HTERT RPE-1 (cell line): ENCODE data around the gene L3MBTL4.

Experiments
- in situ Hi-C: fragments of 300-500 bp; cut with MboI; formaldehyde crosslinking; loops from 4 replicates; pipeline ENCODE4 v1.14.3; 2020; ENCODE audit warnings: low sequenced_read_pairs

L3MBTL4 gene

GRCh38 chr18:6255886-6256285 is 158.8 kb downstream of the L3MBTL4 start:
- in situ Hi-C loops = no loop called here

- in situ Hi-C loops = no loop called here
Measured at GRCh38 chr18:6255116-6255705, 159.5 kb downstream of the L3MBTL4 start.

- in situ Hi-C loops = no loop called here
Measured at GRCh38 chr18:6254456-6254855, 160.3 kb downstream of the L3MBTL4 start.

GRCh38 chr18:6251084-6251483 is 163.6 kb downstream of the L3MBTL4 start:
- in situ Hi-C loops = no loop called here

GRCh38 chr18:6249788-6250187 is 164.9 kb downstream of the L3MBTL4 start:
- in situ Hi-C loops = no loop called here

GRCh38 chr18:6249170-6249569 is 165.5 kb downstream of the L3MBTL4 start:
- in situ Hi-C loops = no loop called here

- in situ Hi-C loops = no loop called here
Measured at GRCh38 chr18:6248017-6248416, 166.7 kb downstream of the L3MBTL4 start.

GRCh38 chr18:6242004-6242403 is 172.7 kb downstream of the L3MBTL4 start:
- in situ Hi-C loops = no loop called here

- in situ Hi-C loops = no loop called here
Measured at GRCh38 chr18:6239716-6240115, 175.0 kb downstream of the L3MBTL4 start.

GRCh38 chr18:6236258-6236657 is 178.5 kb downstream of the L3MBTL4 start:
- in situ Hi-C loops = no loop called here

GRCh38 chr18:6222271-6222670 is 192.4 kb downstream of the L3MBTL4 start:
- in situ Hi-C loops = no loop called here

- in situ Hi-C loops = no loop called here
Measured at GRCh38 chr18:6221602-6222014, 193.1 kb downstream of the L3MBTL4 start.

GRCh38 chr18:6220129-6220528 is 194.6 kb downstream of the L3MBTL4 start:
- in situ Hi-C loops = no loop called here

GRCh38 chr18:6219116-6219717 is 195.5 kb downstream of the L3MBTL4 start:
- in situ Hi-C loops = no loop called here

GRCh38 chr18:6215888-6216287 is 198.8 kb downstream of the L3MBTL4 start:
- in situ Hi-C loops = no loop called here

- in situ Hi-C loops = no loop called here
Measured at GRCh38 chr18:6211174-6211504, 203.6 kb downstream of the L3MBTL4 start.

GRCh38 chr18:6210349-6211173 is 204.2 kb downstream of the L3MBTL4 start:
- in situ Hi-C loops = no loop called here

- in situ Hi-C loops = no loop called here
Measured at GRCh38 chr18:6207941-6208340, 206.8 kb downstream of the L3MBTL4 start.

GRCh38 chr18:6207116-6207515 is 207.6 kb downstream of the L3MBTL4 start:
- in situ Hi-C loops = no loop called here

GRCh38 chr18:6205706-6206105 is 209.0 kb downstream of the L3MBTL4 start:
- in situ Hi-C loops = no loop called here

- in situ Hi-C loops = no loop called here
Measured at GRCh38 chr18:6204476-6204875, 210.2 kb downstream of the L3MBTL4 start.

GRCh38 chr18:6203791-6204190 is 210.9 kb downstream of the L3MBTL4 start:
- in situ Hi-C loops = no loop called here
